Smooth muscle cell (in vitro differentiated cells): ENCODE measurements around the gene HFE. TPM values are rescaled to one million over a fixed set of nuclear protein-coding genes. Genes with fewer than 3 reads are reported as not detected.

ENCODE experiments used
- DNase-seq: peaks from one replicate; lab custom pipeline; 2025; ENCODE audit not compliant: unreplicated experiment; lab: John Stamatoyannopoulos, UW
- H2AFZ ChIP-seq: fragments of 200-600 bp; sonication (generic); 2 replicates; pipeline ENCODE4 v1.6.0; 2016; ENCODE audit warnings: antibody characterized with exemption, low read depth, mild to moderate bottlenecking
- H3F3A ChIP-seq: fragments of 200-600 bp; sonication (generic); 2 replicates; pipeline ENCODE4 v1.6.0; 2017; ENCODE audit warnings: antibody characterized with exemption, low read depth
- H3K27ac ChIP-seq: fragments of 200-600 bp; sonication (generic); 2 replicates; pipeline ENCODE4 v1.5.1; 2016; ENCODE audit warnings: low read depth, mild to moderate bottlenecking
- H3K27me3 ChIP-seq: fragments of 200-600 bp; sonication (generic); 2 replicates; pipeline ENCODE4 v1.6.1; 2016; ENCODE audit warnings: low read depth, mild to moderate bottlenecking
- H3K36me3 ChIP-seq: fragments of 200-600 bp; sonication (generic); 2 replicates; pipeline ENCODE4 v1.5.1; 2016; ENCODE audit warnings: low read depth
- H3K4me1 ChIP-seq: fragments of 200-600 bp; sonication (generic); 2 replicates; pipeline ENCODE4 v1.5.1; 2016; ENCODE audit warnings: low read depth
- H3K4me2 ChIP-seq: fragments of 200-600 bp; sonication (generic); 2 replicates; pipeline ENCODE4 v1.6.0; 2016; ENCODE audit warnings: mild to moderate bottlenecking
- H3K4me3 ChIP-seq: fragments of 200-600 bp; sonication (generic); 2 replicates; pipeline ENCODE4 v1.5.1; 2016; ENCODE audit warnings: mild to moderate bottlenecking
- H3K79me2 ChIP-seq: fragments of 200-600 bp; sonication (generic); 2 replicates; pipeline ENCODE4 v1.6.0; 2016; ENCODE audit warnings: low read depth, mild to moderate bottlenecking
- H3K9ac ChIP-seq: fragments of 200-600 bp; sonication (generic); 2 replicates; pipeline ENCODE4 v1.6.0; 2016; ENCODE audit warnings: low read depth
- H3K9me3 ChIP-seq: fragments of 200-600 bp; sonication (generic); replicated peaks from 2 replicates; pipeline ENCODE4 v1.5.1; 2016; ENCODE audit warnings: low read depth
- H4K20me1 ChIP-seq: fragments of 200-600 bp; sonication (generic); 2 replicates; pipeline ENCODE4 v1.6.0; 2016; ENCODE audit warnings: low read depth
- WGBS: methylation state at CpG from one replicate; pipeline ENCODE4 v1.1.7; 2016; ENCODE audit warnings: low lambda C conversion rate; 5-methylcytosine and 5-hydroxymethylcytosine counted together
- polyA plus RNA-seq: library from polyadenylated mRNA; unstranded; fragments of >200 nt; fragmentation: Nextera tagmentation; extraction: Ambion mirVana; gene quantifications from 2 replicates; pipeline ENCODE4 v1.2.1, GENCODE V29; 2016
- total RNA-seq: library from RNA; depleted of rRNA; stranded (reverse); fragments of >200 nt; gene quantifications from 2 replicates; pipeline ENCODE4 v1.2.3, GENCODE V29; 2014
- TF ChIP-seq, protein P1 (sequence below): fragments of 200-600 bp; sonication (generic); IDR thresholded peaks from 2 replicates; pipeline ENCODE4 v1.5.1; 2017; ENCODE audit warnings: borderline replicate concordance, mild to moderate bottlenecking, antibody characterized with exemption; ENCODE audit not compliant: insufficient read depth, poor library complexity, severe bottlenecking

HFE gene
- total and polyA plus RNA-seq, 2 experiments from 2014 or later, result 2.1 to 4.9 TPM

DNA sequence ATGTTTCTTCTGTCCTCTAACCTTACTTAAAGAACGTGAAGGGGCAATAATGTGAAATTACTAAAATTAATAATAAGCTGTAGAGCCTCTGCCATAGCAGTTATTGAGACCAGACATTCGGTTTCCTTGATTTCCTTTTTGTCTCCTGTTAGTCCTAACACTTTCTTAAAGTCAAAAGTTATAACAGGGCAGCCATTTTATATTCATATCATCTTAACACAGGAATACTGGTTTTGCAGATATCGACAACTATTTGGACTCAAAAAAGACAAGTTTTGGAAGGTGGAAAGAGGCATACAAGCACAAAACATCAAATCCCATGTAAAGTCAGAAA is 33.5 kb downstream of the HFE start:
- peaks cover 4% of the 10 kb centered on the region for H3F3A ChIP-seq
- H3K4me2 ChIP-seq, result no peak overlapping the region
- no peaks in the 10 kb centered on the region for H3K9me3 ChIP-seq
- WGBS, result 62% methylated on average over 3 of the region's 3 CpGs
- TF ChIP-seq, protein P1, sequence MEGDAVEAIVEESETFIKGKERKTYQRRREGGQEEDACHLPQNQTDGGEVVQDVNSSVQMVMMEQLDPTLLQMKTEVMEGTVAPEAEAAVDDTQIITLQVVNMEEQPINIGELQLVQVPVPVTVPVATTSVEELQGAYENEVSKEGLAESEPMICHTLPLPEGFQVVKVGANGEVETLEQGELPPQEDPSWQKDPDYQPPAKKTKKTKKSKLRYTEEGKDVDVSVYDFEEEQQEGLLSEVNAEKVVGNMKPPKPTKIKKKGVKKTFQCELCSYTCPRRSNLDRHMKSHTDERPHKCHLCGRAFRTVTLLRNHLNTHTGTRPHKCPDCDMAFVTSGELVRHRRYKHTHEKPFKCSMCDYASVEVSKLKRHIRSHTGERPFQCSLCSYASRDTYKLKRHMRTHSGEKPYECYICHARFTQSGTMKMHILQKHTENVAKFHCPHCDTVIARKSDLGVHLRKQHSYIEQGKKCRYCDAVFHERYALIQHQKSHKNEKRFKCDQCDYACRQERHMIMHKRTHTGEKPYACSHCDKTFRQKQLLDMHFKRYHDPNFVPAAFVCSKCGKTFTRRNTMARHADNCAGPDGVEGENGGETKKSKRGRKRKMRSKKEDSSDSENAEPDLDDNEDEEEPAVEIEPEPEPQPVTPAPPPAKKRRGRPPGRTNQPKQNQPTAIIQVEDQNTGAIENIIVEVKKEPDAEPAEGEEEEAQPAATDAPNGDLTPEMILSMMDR, result no peak
- peak overlapping the region; percentile 22 for H3K4me3 ChIP-seq
- no peak overlapping the region for H3K9ac ChIP-seq
- no peaks in the 10 kb centered on the region for H3K27me3 ChIP-seq
- no peaks in the 10 kb centered on the region for H3K36me3 ChIP-seq
- H2AFZ ChIP-seq, result no peak overlapping the region
- DNase-seq, result no peak
- peaks cover 15% of the 10 kb centered on the region for H3K79me2 ChIP-seq
- H3K4me1 ChIP-seq, result peaks cover 5% of the 10 kb centered on the region
- peaks cover 17% of the 10 kb centered on the region for H4K20me1 ChIP-seq
- peak overlapping the region; percentile 18 for H3K27ac ChIP-seq

DNA sequence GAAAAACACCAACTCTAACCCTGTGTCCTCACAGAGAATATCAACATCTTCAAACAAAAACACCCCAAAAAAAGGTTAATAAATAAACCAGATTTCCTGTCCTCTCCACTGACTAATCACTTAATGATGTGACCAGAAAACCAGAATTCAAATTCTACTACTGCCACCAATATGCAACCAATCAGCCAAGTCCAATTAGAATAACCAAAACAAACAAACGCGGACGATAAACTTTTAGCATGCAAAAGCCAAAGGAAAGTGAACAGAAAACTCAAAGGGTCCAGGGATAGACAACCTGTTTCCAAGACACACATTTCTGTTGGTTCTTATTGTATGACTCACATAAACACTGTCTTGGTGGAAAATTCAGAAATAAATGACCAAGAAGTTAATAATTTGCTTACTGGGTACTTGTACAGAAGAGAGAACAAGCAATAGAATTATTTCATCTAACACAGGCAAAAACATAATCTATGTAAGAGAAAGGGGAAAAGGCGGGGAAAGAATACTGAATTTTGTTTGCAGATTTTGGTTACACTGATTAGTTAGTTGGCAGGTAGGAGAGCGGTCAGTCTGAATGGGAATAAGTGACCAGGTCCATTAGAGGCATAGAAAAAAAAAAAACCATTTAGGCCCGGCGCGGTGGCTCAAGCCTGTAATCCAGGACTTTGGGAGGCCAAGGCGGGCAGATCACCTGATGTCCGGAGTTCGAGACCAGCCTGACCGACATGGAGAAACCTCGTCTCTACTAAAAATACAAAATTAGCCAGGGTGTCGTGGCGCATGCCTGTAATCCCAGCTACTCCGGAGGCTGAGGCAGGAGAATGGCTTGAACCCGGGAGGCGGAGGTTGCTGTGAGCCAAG is 34.1 kb downstream of the HFE start:
- peaks cover 4% of the 10 kb centered on the region for H3F3A ChIP-seq
- peaks cover 20% of the 10 kb centered on the region for H3K79me2 ChIP-seq
- H3K9me3 ChIP-seq, result no peaks in the 10 kb centered on the region
- H3K9ac ChIP-seq, result no peak overlapping the region
- H3K4me1 ChIP-seq, result peaks cover 5% of the 10 kb centered on the region
- no peak overlapping the region for H2AFZ ChIP-seq
- no peak for DNase-seq
- peak overlapping the region; percentile 22 for H3K4me3 ChIP-seq
- peak overlapping the region; percentile 93 for H3K27ac ChIP-seq
- WGBS, result 93% methylated on average over 18 of the region's 18 CpGs
- peaks cover 22% of the 10 kb centered on the region for H4K20me1 ChIP-seq
- no peaks in the 10 kb centered on the region for H3K36me3 ChIP-seq
- TF ChIP-seq, protein P1, result no peak
- no peaks in the 10 kb centered on the region for H3K27me3 ChIP-seq
- H3K4me2 ChIP-seq, result no peak overlapping the region

DNA sequence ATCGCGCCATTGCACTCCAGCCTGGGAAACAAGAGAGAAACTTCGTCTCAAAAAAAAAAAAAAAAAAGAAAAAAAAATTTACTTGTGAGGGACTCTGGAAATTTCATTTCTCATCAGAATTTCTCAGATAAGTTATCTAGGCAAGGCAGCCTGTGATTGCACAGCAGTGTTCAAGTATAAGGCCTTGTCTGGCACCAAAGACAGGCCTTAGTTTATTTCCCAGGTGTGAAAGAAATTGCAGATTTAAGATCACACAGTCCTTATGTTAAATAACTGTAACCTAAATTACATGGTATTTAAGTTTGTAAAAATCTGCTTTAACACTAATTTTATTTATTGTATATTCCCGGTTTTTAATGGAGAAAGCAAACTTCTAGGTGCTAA is 34.8 kb downstream of the HFE start:
- peak overlapping the region; percentile 53 for H2AFZ ChIP-seq
- peaks cover 11% of the 10 kb centered on the region for H3K4me1 ChIP-seq
- H3K9me3 ChIP-seq, result no peaks in the 10 kb centered on the region
- H3K4me2 ChIP-seq, result peak overlapping the region; percentile 95
- no peaks in the 10 kb centered on the region for H3K36me3 ChIP-seq
- peak overlapping the region; percentile 93 for H3K27ac ChIP-seq
- H3K79me2 ChIP-seq, result peaks cover 26% of the 10 kb centered on the region
- H3F3A ChIP-seq, result peaks cover 4% of the 10 kb centered on the region
- no peak overlapping the region for H3K9ac ChIP-seq
- TF ChIP-seq, protein P1, result no peak
- H3K4me3 ChIP-seq, result peak overlapping the region; percentile 98
- peaks cover 28% of the 10 kb centered on the region for H4K20me1 ChIP-seq
- 90% methylated on average over 4 of the region's 4 CpGs for WGBS
- no peaks in the 10 kb centered on the region for H3K27me3 ChIP-seq
- DNase-seq, result no peak

DNA sequence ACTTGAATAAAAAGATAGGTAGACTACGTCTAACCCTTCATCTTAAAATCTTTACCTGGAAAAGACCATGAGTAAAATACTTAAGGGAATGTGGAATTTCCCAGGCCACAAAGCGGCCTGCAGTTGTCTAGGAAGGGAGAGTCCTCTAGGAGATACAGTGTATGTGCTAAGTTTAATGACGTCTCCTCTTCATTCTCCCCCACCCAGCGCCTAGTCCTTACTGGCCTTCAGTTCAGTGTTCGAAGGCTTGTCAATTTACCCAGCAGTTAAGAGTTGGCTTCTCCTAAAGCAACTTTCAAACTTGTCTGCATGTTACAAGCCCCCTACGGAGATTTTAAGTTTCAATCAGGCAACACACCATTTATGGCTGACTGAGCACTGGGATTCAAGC is 35.2 kb downstream of the HFE start:
- H3K4me3 ChIP-seq, result peak overlapping the region; percentile 98
- H3F3A ChIP-seq, result peaks cover 4% of the 10 kb centered on the region
- H3K36me3 ChIP-seq, result no peaks in the 10 kb centered on the region
- H3K9ac ChIP-seq, result peak overlapping the region; percentile 83
- 32% methylated on average over 6 of the region's 6 CpGs for WGBS
- H3K27me3 ChIP-seq, result no peaks in the 10 kb centered on the region
- no peak for DNase-seq
- H3K9me3 ChIP-seq, result no peaks in the 10 kb centered on the region
- H3K4me1 ChIP-seq, result peaks cover 15% of the 10 kb centered on the region
- H3K79me2 ChIP-seq, result peaks cover 30% of the 10 kb centered on the region
- TF ChIP-seq, protein P1, result no peak
- peak overlapping the region; percentile 93 for H3K27ac ChIP-seq
- H4K20me1 ChIP-seq, result peaks cover 32% of the 10 kb centered on the region
- H3K4me2 ChIP-seq, result peak overlapping the region; percentile 95
- H2AFZ ChIP-seq, result peak overlapping the region; percentile 53
